Naive thymus-derived CD4-positive, alpha-beta T cell (primary cell): ENCODE results near the gene CACNA1C. TPM values are rescaled to one million over a fixed set of nuclear protein-coding genes. Genes with fewer than 3 reads are reported as not detected.
A peak's percentile ranks its signal among the peaks of the same experiment; 100 is the strongest.

ENCODE experiments used
- ATAC-seq: fragments of 150-1000 bp; cut with Tn5 transposase; 2 replicates; pipeline ENCODE4 v1.10.0; 2021; ENCODE audit warnings: mild to moderate bottlenecking, moderate library complexity
- CTCF ChIA-PET: fragments of 350-600 bp; sonication (Branson Sonifier 250); formaldehyde crosslinking; loops from one replicate; lab custom pipeline; 2021; ENCODE audit warnings: antibody characterized with exemption; lab: Charles Lee
- POLR2A ChIA-PET: fragments of 350-600 bp; sonication (Branson Sonifier 250); formaldehyde crosslinking; loops from one replicate; lab custom pipeline; 2021; ENCODE audit warnings: antibody characterized with exemption, inconsistent platforms; lab: Charles Lee
- DNase-seq, 9 donors: peaks; one replicate each; pipeline versions ENCODE4 v3.0.0 to v3.0.0-alpha.2; 2020 to 2022; ENCODE audit warnings: mixed read lengths in 1 of 9
- H3K27ac ChIP-seq: one replicate; pipeline ENCODE4 v1.7.0; 2013; ENCODE audit warnings: mild to moderate bottlenecking, low read depth, low read length, moderate library complexity
- H3K27me3 ChIP-seq, 2 donors: one replicate each; pipeline ENCODE4 v1.7.0; 2013; ENCODE audit warnings: low read length in 2 of 2, mild to moderate bottlenecking in 2 of 2, moderate library complexity in 2 of 2; ENCODE audit not compliant: control insufficient read depth in 2 of 2, insufficient read depth in 2 of 2
- H3K36me3 ChIP-seq, 3 experiments: 1 replicate in 2 of 3; 2 replicates in 1 of 3; pipeline ENCODE4 v1.7.0; 2013; ENCODE audit warnings: low read length in 3 of 3, mild to moderate bottlenecking in 3 of 3, moderate library complexity in 1 of 3; ENCODE audit not compliant: insufficient read depth in 3 of 3, control insufficient read depth in 2 of 3
- H3K4me1 ChIP-seq, 2 donors: one replicate each; pipeline ENCODE4 v1.7.0; 2013; ENCODE audit warnings: low read length in 2 of 2, mild to moderate bottlenecking in 2 of 2, moderate library complexity in 1 of 2; ENCODE audit not compliant: control insufficient read depth in 2 of 2, insufficient read depth in 2 of 2
- H3K4me3 ChIP-seq: 2 replicates; pipeline ENCODE4 v1.7.0; 2013; ENCODE audit warnings: mild to moderate bottlenecking, low read length
- H3K9me3 ChIP-seq, 3 experiments: 1 replicate in 2 of 3; 2 replicates in 1 of 3; pipeline ENCODE4 v1.7.0; 2013; ENCODE audit warnings: low read length in 3 of 3; ENCODE audit not compliant: control insufficient read depth in 2 of 3
- H3K27ac Mint-ChIP-seq, 9 donors: one replicate each; pipeline ENCODE4 v1.8.0; 2020 to 2022; ENCODE audit warnings: mixed read lengths in 9 of 9, mild to moderate bottlenecking in 8 of 9, moderate library complexity in 5 of 9, inconsistent platforms in 2 of 9
- H3K27me3 Mint-ChIP-seq, 5 donors: one replicate each; pipeline ENCODE4 v1.8.0; 2021 to 2022; ENCODE audit warnings: mixed read lengths in 5 of 5, mild to moderate bottlenecking in 1 of 5
- H3K36me3 Mint-ChIP-seq, 5 donors: one replicate each; pipeline ENCODE4 v1.8.0; 2020 to 2022; ENCODE audit warnings: mixed read lengths in 5 of 5, mild to moderate bottlenecking in 3 of 5, inconsistent platforms in 1 of 5
- H3K4me1 Mint-ChIP-seq, 7 donors: one replicate each; pipeline ENCODE4 v1.8.0; 2020 to 2022; ENCODE audit warnings: mixed read lengths in 7 of 7, mild to moderate bottlenecking in 3 of 7, inconsistent platforms in 1 of 7
- H3K4me3 Mint-ChIP-seq, 10 donors: one replicate each; pipeline ENCODE4 v1.8.0; 2020 to 2022; ENCODE audit warnings: mild to moderate bottlenecking in 10 of 10, mixed read lengths in 10 of 10, moderate library complexity in 6 of 10, inconsistent platforms in 2 of 10
- H3K9me3 Mint-ChIP-seq, 11 donors: one replicate each; pipeline ENCODE4 v1.8.0; 2020 to 2022; ENCODE audit warnings: mixed read lengths in 11 of 11, mild to moderate bottlenecking in 4 of 11, inconsistent platforms in 1 of 11, moderate library complexity in 1 of 11
- intact Hi-C, 2 donors: fragments of 100-400 bp; cut with micrococcal nuclease; formaldehyde crosslinking; loops; one replicate each; pipeline ENCODE4 v1.15.1; 2023
- polyA plus RNA-seq, 2 donors: library from polyadenylated mRNA; unstranded; fragments of 300-500 nt; fragmentation: Illumina TruSeq; gene quantifications; one replicate each; pipeline ENCODE4 v1.2.3, GENCODE V29; 2021
- total RNA-seq, 6 experiments: library from RNA in 5 of 6; stranded (reverse) in 5 of 6; gene quantifications; 1 replicate in 5 of 6; 2 replicates in 1 of 6; pipeline ENCODE4 v1.2.3 and lab custom pipeline; 2021 to 2026

The CACNA1C gene
- total and polyA plus RNA-seq, 7 experiments from 2014 or later = 0.04 to 0.48 (median 0.08) TPM

DNA sequence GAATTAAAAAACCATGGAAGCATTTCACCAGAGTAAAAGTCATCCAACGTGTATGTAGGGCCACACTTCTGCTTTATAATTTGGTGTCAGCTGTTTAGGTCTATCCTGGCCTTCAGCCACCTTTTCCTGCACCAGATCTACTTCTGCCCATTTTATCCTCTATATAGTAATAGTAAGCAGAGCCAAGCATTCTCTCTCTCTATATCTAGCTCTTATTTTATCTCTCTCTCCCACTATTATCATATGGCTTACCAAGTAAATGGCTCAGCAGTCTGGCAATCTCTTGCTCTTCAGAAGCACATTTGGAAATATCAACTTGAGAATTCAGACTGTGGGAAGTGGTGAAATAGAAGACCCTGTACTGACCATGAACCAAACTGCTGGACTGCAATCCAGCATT, 657.9 kb downstream of the CACNA1C start:
- DNase-seq (no peak), ATAC-seq (no peak)
- CTCF ChIA-PET = no interaction called here
- Mint-ChIP-seq H3K4me3 (no peak overlapping the region), H3K27ac (no peak overlapping the region), H3K27me3 (peaks cover 8 to 46% (median 11%) of the 10 kb centered on the region in 5 donors), H3K9me3 (peaks cover 5 to 30% (median 17%) of the 10 kb centered on the region in 11 donors), H3K4me1 (no peaks in the 10 kb centered on the region), H3K36me3 (peaks cover 0 to 16% (median 15%) of the 10 kb centered on the region in 5 donors)
- intact Hi-C loops = no loop called here
- H3K27me3 ChIP-seq = no peaks in the 10 kb centered on the region
- POLR2A ChIA-PET = no interaction called here
- no peak overlapping the region for H3K27ac ChIP-seq
- H3K9me3 ChIP-seq = no peaks in the 10 kb centered on the region
- no peaks in the 10 kb centered on the region for H3K4me1 ChIP-seq
- H3K4me3 ChIP-seq = no peak overlapping the region
- H3K36me3 ChIP-seq = no peaks in the 10 kb centered on the region

GRCh38 chr12:2719392-2719791, 666.6 kb downstream of the CACNA1C start:
- ATAC-seq (no peak), DNase-seq (no peak)
- Mint-ChIP-seq H3K9me3 (no peaks in the 10 kb centered on the region), H3K4me1 (no peaks in the 10 kb centered on the region), H3K4me3 (no peak overlapping the region), H3K36me3 (no peaks in the 10 kb centered on the region), H3K27ac (no peak overlapping the region), H3K27me3 (peaks cover 11 to 32% (median 27%) of the 10 kb centered on the region in 5 donors)
- Histone ChIP-seq H3K4me1 (no peaks in the 10 kb centered on the region), H3K4me3 (no peak overlapping the region), H3K27ac (no peak overlapping the region), H3K36me3 (no peaks in the 10 kb centered on the region), H3K27me3 (peaks cover 0 to 4% of the 10 kb centered on the region in 2 donors), H3K9me3 (no peaks in the 10 kb centered on the region)
- ChIA-PET POLR2A (no interaction called here), CTCF (no interaction called here)
- intact Hi-C loops = no loop called here

- Histone ChIP-seq H3K4me3 (no peak overlapping the region), H3K9me3 (no peaks in the 10 kb centered on the region), H3K36me3 (no peaks in the 10 kb centered on the region), H3K4me1 (no peaks in the 10 kb centered on the region), H3K27me3 (peaks cover 0 to 4% of the 10 kb centered on the region in 2 donors), H3K27ac (no peak overlapping the region)
- Mint-ChIP-seq H3K27me3 (peaks cover 8 to 34% (median 15%) of the 10 kb centered on the region in 5 donors), H3K9me3 (no peaks in the 10 kb centered on the region), H3K4me3 (no peak overlapping the region), H3K36me3 (no peaks in the 10 kb centered on the region), H3K27ac (no peak overlapping the region), H3K4me1 (no peaks in the 10 kb centered on the region)
- intact Hi-C loops = no loop called here
- ATAC-seq (no peak), DNase-seq (no peak)
- POLR2A ChIA-PET = no interaction called here
- CTCF ChIA-PET = no interaction called here
Measured at GRCh38 chr12:2722806-2723205, 670.0 kb downstream of the CACNA1C start.

- ChIA-PET CTCF (no interaction called here), POLR2A (no interaction called here)
- no peak overlapping the region for H3K4me3 ChIP-seq
- H3K4me1 ChIP-seq = peaks cover 0 to 8% of the 10 kb centered on the region in 2 donors
- H3K27me3 ChIP-seq = peaks cover 0 to 2% of the 10 kb centered on the region in 2 donors
- no peaks in the 10 kb centered on the region for H3K36me3 ChIP-seq
- H3K27ac Mint-ChIP-seq = peak overlapping the region in 3 of 9 donors; percentile 51 to 78 (median 64)
- H3K27ac ChIP-seq = no peak overlapping the region
- ATAC-seq (no peak), DNase-seq (no peak)
- intact Hi-C loops = loop anchor here in 1 of 2 donors (10.0 kb wide), 1 partner anchor 53 kb away; no protein-coding TSS in a partner anchor
- H3K9me3 ChIP-seq = no peaks in the 10 kb centered on the region
- H3K4me3 Mint-ChIP-seq = peak overlapping the region in 5 of 10 donors; percentile 12 to 61 (median 25)
- H3K36me3 Mint-ChIP-seq = peaks cover 0 to 8% (median 0%) of the 10 kb centered on the region in 5 donors
- no peaks in the 10 kb centered on the region for H3K9me3 Mint-ChIP-seq
- H3K4me1 Mint-ChIP-seq = peaks cover 7 to 19% (median 14%) of the 10 kb centered on the region in 7 donors
- H3K27me3 Mint-ChIP-seq = peaks cover 10 to 41% (median 29%) of the 10 kb centered on the region in 5 donors
Measured at GRCh38 chr12:2732290-2732689, 679.5 kb downstream of the CACNA1C start.

- ATAC-seq (no peak), DNase-seq (no peak)
- no peaks in the 10 kb centered on the region for H3K36me3 ChIP-seq
- no peak overlapping the region for H3K4me3 ChIP-seq
- CTCF ChIA-PET = no interaction called here
- peaks cover 10 to 29% (median 23%) of the 10 kb centered on the region in 5 donors for H3K27me3 Mint-ChIP-seq
- intact Hi-C loops = loop anchor here in 1 of 2 donors (10.0 kb wide), 1 partner anchor 51 kb away; no protein-coding TSS in a partner anchor
- peaks cover 0 to 8% of the 10 kb centered on the region in 2 donors for H3K4me1 ChIP-seq
- H3K27me3 ChIP-seq = peaks cover 0 to 2% of the 10 kb centered on the region in 2 donors
- H3K9me3 ChIP-seq = no peaks in the 10 kb centered on the region
- peaks cover 7 to 19% (median 14%) of the 10 kb centered on the region in 7 donors for H3K4me1 Mint-ChIP-seq
- POLR2A ChIA-PET = no interaction called here
- no peak overlapping the region for H3K27ac Mint-ChIP-seq
- no peaks in the 10 kb centered on the region for H3K9me3 Mint-ChIP-seq
- H3K4me3 Mint-ChIP-seq = no peak overlapping the region
- peaks cover 0 to 8% (median 0%) of the 10 kb centered on the region in 5 donors for H3K36me3 Mint-ChIP-seq
- H3K27ac ChIP-seq = no peak overlapping the region
Measured at GRCh38 chr12:2733493-2734355, 680.9 kb downstream of the CACNA1C start.

- H3K27ac ChIP-seq = no peak overlapping the region
- Mint-ChIP-seq H3K4me3 (no peak overlapping the region), H3K27ac (peak overlapping the region in 1 of 9 donors; percentile 8), H3K36me3 (peaks cover 0 to 8% (median 0%) of the 10 kb centered on the region in 5 donors), H3K9me3 (no peaks in the 10 kb centered on the region), H3K27me3 (peaks cover 14 to 23% (median 20%) of the 10 kb centered on the region in 5 donors), H3K4me1 (peaks cover 7 to 24% (median 14%) of the 10 kb centered on the region in 7 donors)
- H3K4me1 ChIP-seq = peaks cover 0 to 8% of the 10 kb centered on the region in 2 donors
- ATAC-seq = no peak
- DNase-seq = no peak
- peaks cover 0 to 2% of the 10 kb centered on the region in 2 donors for H3K27me3 ChIP-seq
- H3K36me3 ChIP-seq = no peaks in the 10 kb centered on the region
- CTCF ChIA-PET = no interaction called here
- H3K4me3 ChIP-seq = no peak overlapping the region
- POLR2A ChIA-PET = no interaction called here
- H3K9me3 ChIP-seq = no peaks in the 10 kb centered on the region
- intact Hi-C loops = loop anchor here in 1 of 2 donors (10.0 kb wide), 1 partner anchor 49 kb away; no protein-coding TSS in a partner anchor
Measured at GRCh38 chr12:2735432-2735831, 682.6 kb downstream of the CACNA1C start.
